Measurements from ENCODE around the gene TRAF6.
"Not testable (repeated sequence)": the region's sequence is repeated elsewhere in the genome, so short reads cannot be mapped to it uniquely, and the experiment has no call there.

The TRAF6 gene, protein sequence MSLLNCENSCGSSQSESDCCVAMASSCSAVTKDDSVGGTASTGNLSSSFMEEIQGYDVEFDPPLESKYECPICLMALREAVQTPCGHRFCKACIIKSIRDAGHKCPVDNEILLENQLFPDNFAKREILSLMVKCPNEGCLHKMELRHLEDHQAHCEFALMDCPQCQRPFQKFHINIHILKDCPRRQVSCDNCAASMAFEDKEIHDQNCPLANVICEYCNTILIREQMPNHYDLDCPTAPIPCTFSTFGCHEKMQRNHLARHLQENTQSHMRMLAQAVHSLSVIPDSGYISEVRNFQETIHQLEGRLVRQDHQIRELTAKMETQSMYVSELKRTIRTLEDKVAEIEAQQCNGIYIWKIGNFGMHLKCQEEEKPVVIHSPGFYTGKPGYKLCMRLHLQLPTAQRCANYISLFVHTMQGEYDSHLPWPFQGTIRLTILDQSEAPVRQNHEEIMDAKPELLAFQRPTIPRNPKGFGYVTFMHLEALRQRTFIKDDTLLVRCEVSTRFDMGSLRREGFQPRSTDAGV

DNA sequence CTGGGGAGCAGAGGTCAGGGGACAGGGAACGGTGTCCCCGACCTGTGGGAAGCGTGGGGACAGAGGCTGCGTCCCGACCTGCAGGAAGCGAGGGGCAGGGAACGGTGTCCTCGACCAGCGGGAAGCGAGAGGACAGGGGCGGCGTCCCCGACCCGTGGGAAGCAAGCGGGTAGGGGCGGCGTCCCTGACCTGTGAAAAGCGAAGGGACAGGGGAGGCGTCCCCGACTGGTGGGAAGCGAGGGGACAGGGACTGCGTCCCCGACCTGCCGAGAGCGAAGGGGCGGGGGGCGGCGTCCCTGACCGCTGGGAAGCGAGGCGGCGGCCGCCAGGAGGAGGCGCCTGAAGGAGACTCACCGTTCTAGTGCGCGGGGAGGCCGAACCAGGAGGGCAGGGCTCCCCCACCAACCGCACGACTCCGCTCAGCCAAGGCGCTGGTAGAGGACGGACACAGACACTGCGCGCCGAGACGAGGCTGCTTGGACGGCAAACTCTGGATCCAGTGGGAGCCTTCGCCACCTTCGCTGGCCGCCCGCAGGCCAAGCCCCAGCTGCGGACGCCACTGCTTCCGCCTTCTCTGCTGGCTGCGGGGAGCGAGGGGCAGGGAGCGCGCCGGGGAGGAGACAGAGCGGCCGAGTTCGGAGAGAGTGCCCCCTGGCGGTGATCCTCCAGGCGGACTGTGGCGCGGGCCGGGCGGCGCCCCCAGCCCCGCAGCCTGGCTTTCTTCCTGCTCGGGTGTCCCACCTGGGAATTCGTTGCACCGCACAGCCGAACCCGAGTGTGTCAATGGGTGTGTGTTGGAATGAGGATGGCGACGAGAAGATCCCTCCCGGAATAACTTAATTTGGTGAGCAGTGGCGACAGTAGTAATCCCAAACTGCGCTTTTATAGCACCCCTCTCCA, at the start of gene TRAF6:
Gene TRAF6, minus strand, starts transcription at position 579 of the 900 bp plus-strand sequence. CDS start 8,757 bp downstream, outside the sequence.
- peak; percentile 84 to 93 for DNase-seq (ENCODE audit: low read depth in 1 of 2, low spot score in 1 of 2)

DNA sequence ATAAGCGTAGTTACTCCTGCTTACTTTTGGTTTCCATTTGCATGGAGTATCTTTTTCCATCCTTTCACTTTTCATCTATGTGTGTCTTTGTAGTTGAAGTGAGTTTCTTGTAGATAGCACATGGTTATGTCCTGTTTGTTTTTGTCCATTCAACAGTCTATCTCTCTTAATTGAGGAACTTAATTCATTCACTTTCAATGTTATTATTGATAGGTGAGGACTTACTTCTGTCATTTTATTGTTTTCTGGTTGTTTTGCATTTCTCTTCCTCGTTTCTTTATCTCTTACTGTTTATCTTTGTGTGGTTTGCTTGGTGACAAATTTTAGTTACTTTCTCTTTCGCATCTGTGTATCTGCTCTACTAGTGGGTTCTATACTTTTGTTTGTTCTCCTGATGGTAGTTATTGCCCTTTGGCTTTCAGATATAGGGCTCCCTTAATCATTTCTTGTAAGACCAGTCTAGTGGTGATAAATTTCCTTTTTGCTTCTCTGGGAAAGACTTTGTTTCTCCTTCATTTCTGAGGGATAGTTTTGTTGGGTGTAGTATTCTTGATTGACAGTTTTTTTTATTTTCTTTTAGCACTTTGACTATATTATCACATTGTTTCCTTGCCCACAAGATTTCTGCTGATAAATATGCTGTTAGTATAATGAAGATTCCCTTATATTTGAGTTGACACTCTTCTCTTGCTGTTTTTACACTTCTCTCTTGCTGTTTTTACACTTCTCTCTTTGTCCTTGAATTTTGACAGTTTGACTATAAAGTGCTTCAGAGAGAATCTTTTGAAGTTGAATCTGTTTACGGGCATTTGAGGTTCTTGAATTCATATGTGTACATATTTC, 48.7 kb upstream of the TRAF6 start:
- DNase-seq (ENCODE audit: low read depth in 1 of 2, low spot score in 1 of 2): no peak

DNA sequence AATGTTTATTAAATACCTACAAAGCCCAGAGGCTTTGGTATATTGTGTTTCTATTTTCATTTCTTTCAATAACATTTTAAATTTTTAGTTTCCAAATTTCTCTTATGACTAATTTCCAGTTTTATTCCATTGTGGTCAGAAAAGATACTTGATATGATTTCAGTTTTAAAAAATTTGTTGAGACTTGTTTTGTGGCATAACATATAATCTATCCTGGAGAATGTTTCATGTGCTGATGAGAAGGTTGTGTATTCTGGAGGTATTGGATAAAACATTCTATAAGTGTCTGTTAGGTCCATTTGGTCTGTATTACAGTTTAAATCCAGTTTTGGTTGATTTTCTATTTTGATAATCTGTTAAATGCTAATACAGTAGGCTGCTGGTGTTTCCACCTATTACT, 47.9 kb upstream of the TRAF6 start:
- DNase-seq (ENCODE audit: low read depth in 1 of 2, low spot score in 1 of 2): no peak

DNA sequence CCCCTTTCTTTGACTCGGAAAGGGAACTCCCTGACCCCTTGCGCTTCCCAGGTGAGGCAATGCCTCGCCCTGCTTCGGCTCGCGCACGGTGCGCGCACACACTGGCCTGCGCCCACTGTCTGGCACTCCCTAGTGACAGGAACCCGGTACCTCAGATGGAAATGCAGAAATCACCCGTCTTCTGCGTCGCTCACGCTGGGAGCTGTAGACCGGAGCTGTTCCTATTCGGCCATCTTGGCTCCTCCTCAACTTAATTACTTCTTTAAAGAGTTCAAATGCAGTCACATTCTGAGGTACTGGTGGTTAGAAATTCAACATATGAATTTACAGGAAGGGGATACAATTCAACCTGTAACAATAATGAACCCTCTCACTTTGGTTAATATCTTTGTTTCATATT, 47.3 kb upstream of the TRAF6 start:
- not testable (repeated sequence) for DNase-seq (ENCODE audit: low read depth in 1 of 2, low spot score in 1 of 2)

DNA sequence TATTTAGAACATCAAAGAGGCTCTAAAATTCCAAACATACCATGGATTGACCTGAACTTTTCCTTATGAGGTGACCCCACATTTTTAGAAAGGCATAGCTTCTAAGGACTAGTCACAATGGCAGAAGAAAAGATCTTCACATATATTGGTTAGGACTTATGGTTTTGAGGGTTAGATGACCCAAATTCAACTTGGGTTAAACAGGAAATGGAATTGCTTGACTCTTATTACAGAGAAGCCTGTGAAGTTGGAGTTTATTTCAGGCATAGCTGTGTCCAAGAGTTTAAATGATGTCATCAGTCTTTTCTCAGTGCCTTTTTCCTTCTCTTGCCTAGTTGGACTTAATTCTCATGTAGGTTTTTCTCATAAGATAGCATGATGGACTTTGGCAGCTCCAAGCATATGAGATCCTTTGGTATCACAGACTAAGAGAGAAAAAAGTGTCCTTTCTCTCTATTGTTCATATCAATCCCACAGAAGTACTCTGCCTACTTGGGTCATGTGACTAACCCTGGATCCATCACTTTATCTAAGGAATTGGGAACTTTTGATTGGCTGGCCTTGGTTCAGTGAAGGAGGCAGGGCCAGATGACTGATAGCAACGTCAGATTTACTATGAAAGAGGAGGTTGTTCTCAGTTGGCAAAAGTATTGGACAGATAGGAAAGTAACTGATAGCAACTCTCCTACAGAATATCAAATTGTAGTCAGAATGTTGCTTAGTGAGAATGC, 40.5 kb upstream of the TRAF6 start:
- DNase-seq (ENCODE audit: low read depth in 1 of 2, low spot score in 1 of 2): no peak

DNA sequence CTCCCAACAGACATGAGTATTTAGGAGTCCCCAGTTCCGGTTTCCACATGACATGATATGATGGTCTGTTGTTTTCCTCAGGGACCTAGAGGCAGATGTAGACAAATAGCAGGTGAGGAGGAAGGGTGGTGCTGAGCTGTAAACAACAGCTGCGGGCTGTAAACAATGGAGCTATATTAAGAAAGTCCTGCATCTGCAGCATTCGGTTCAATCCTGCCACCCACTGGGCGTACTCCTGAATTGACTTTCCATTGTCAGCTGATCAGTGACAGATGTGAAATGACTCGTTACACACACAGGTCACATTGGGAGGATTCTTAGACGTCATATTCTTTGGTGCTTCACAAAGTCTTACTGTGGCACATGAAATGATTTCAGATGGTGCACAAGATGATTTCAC, 30.9 kb upstream of the TRAF6 start:
- no peak for DNase-seq (ENCODE audit: low read depth in 1 of 2, low spot score in 1 of 2)

DNA sequence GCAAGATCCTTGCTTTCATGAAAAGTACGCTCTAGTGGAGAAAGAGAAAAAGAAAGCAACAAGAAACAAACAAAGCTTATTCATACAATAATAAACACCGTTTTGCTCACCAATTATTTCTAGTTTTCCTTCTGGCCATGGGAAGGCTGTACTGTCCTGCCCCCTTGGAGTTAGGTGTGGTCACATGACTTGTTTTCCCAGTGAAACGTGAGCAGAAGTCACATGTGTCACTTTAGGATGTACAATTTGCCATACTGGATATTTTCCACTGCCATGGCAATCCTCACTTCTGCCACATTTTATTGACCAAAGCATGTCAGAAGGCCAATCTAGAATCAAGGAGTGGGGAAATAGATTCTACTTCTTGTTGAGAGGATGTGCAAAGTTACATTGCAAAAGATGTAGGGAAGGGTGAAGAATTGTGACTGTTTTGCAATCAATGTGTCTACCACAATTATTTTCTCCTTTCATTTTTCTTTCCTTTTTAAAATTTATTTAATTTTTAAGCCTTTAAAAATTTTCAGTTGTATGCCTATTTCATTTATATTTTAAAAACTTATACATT, 24.3 kb upstream of the TRAF6 start:
- no peak for DNase-seq (ENCODE audit: low read depth in 1 of 2, low spot score in 1 of 2)

DNA sequence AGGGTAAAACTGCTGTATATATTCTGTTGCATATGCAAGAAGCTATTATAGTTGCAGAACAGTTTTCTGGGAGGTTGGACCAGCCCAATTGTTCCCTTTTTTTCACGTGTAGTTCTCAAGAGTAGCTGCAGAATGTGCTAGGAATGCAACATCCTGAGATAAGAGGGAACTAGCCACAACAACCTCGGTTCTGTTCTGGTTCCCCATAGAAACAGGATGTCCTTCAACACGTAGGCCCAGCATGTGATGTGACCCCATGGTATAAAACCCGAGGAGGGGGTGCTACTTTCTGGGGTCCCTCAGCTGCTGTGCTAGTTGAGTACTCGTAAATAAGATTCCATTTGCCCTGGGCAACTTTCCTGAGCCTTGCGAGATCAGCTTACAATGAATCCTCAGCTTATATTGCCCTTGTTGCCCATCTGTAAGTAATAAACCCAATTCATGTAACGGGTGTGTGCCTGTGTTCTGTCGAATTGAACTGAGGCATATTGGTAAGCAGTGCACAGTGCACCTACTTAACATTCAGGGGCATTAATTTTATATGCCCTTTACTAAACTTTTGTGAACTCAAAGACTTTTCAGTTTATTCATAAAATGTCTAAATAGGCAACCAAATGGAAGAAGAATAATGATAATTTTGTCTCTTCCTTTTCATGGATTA, 23.0 kb upstream of the TRAF6 start:
- DNase-seq (ENCODE audit: low read depth in 1 of 2, low spot score in 1 of 2): no peak

DNA sequence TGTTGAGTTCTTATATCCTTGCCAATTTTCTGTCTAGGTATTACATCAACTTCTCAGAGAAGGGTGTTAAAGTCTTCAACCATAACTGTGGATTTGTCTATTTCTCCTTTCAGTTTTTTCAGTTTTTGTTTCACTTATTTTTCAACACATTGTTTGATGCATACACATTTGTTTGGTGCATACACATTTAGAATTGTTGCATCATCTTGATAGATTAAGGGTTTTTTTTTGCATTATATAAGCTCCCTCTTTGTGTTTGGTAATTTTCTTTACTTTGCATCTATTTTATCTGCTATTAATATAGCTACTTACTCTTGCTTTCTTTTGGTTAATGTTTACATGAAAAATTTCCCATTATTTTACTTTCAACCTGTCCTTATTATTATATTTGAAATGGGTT, 20.8 kb upstream of the TRAF6 start:
- no peak for DNase-seq (ENCODE audit: low read depth in 1 of 2, low spot score in 1 of 2)

DNA sequence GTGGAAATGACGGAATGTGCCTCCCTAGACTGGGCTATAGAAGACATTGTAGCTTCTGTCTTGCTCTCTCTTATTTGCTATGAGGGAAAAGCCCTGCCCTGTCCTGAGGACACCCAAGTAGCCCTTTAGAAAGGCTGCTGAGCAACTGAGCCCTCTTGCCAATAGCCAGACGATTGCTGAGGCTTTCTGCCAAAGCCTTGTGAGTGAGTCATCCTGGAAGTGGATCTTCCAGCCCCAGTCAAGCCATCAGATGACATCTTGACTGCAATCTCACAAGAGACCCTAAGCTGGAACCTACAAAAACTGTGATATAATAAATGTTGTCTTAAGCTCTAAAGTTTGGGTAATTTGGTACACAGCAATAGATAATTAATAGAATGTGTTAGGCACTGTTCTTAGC, 3.9 kb upstream of the TRAF6 start:
- DNase-seq (ENCODE audit: low read depth in 1 of 2, low spot score in 1 of 2): no peak

DNA sequence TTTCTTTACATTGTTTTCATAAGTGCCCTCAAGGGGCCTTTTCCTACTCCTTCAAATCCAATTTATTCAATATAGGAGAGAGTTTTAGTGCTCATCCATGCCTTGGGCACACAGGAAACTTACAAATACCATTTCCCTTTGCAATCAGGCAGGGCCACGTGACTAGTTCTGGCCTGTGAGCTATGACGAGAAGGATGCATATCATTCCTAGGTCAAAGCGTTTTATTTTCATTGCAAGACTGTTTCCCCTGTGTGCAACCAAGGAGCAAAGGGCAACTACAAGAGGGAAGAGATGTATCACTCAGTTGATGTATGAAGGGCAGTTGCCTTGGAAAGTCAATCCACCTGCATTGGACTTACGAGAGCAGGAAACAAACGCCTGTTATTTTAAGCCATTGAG, 1.9 kb upstream of the TRAF6 start:
- no peak for DNase-seq (ENCODE audit: low read depth in 1 of 2, low spot score in 1 of 2)

DNA sequence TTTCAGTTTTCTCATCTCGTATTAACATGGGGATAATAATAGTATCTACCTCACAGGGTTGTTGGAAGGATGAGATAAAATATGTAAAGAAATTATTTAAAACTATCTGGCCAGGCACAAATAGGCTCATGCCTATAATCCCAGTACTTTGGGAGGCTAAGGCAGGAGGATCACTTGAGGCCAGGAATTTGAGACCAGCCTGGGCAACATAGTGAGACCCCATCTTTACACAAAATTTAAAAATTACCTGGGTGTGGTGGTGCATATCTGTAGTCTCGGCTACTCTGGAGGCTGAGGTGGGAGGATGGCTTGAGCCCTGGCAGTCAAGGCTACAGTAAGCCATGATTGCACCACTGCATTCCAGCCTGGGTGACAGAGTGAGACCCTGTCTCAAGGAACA, 990 bp upstream of the TRAF6 start:
- not testable (repeated sequence) for DNase-seq (ENCODE audit: low read depth in 1 of 2, low spot score in 1 of 2)

DNA sequence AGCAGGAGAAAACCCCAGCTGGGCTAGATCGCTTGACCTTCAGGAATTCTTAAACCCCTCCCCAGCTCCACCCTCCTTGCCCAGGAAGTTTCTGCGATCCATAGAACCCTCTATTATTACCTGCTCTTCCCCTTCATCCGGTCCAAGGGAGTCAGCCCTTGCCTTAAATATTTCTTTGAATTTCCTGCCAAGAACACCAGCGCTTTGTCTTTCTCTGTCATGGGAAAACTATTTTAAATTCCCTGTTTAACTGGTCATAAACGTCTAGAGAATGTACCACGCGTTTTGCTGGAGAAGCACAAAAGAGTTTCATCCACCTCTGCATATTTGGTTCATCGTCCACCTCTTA, 496 bp upstream of the TRAF6 start:
- no peak for DNase-seq (ENCODE audit: low read depth in 1 of 2, low spot score in 1 of 2)

DNA sequence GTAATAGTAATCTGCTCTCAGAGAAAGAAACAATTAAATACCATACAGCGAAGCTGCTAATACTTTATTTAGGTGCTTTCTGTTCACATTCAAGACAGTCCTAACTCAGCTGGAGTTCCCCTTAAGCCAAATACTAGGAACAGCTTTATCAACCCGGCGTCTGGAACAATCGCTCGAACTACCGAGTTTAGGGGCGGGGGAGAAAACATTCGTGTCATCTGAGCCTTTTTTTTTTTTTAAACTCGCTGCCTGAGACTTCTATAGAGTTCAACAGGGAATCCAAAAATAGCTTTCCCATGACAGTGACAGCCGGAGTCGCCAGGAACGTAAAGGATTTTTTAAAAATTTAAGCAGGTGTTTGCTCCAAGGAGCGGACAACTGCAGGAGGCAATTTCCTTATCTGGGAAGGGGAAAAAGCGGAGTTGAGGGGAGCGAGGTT, 852 bp downstream of the TRAF6 start:
- DNase-seq (ENCODE audit: low read depth in 1 of 2, low spot score in 1 of 2): no peak

DNA sequence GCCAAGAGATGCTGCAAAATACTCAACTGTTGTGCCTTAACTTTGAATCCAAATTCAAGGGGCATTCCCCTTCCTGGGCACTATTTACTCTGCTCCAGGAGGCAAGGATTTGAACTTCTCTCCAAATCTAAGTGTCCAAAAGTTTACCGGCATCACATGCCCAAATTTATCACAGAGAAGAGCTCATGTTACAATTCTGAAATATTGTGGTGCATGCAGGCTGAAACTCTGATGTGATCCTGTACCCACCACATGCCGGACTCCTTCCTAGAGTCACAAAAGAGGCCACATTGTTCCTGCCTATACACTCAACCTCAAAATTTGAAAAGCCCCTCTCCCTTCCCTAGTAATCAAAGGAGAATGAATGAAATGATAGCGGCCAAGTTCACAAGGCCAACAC, 1.3 kb downstream of the TRAF6 start:
- DNase-seq (ENCODE audit: low read depth in 1 of 2, low spot score in 1 of 2): no peak

DNA sequence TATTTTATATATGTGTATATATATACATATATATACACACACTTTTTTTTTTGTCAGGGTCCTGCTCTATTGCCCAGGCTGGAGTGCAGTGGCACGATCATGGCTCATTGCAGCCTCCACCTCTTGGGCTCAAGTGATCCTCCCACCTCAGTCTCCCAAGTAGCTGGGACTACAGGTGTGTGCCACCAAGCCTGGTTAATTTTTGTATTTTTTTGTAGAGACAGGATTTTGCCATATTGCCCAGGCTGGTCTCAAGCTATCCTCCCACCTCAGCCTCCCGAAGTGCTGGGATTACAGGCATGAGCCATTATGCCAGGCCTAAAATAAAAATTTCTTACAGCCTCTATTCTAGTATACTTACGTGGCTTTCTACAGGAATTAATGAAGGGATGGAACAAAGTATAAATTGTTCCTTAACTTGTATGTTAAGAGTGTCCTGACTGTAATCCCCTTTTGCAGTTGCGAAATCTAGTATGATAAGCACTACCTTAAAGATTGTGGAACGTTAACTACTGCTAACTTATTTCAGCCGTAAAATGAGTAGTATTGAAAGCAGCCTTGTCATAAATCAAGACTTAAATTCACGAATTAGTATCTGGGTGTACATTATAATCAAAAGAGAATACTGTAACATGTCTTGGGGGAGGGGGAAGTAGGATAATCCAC, 2.1 kb downstream of the TRAF6 start:
- DNase-seq (ENCODE audit: low read depth in 1 of 2, low spot score in 1 of 2): no peak

DNA sequence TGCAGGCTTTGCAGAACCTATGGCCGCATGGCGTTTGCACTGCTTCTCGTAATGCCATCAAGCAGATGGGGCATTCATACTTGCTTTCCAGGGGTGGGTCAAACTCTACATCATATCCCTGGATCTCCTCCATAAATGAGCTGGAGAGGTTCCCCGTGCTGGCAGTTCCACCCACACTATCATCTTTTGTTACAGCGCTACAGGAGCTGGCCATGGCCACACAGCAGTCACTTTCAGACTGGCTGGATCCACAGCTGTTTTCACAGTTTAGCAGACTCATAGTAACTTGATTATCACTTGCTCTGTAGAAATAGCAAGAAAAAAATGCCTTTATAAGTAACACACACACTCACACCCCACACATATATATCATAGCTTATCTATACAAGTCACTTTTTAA, 8.8 kb downstream of the TRAF6 start:
- DNase-seq (ENCODE audit: low read depth in 1 of 2, low spot score in 1 of 2): no peak

DNA sequence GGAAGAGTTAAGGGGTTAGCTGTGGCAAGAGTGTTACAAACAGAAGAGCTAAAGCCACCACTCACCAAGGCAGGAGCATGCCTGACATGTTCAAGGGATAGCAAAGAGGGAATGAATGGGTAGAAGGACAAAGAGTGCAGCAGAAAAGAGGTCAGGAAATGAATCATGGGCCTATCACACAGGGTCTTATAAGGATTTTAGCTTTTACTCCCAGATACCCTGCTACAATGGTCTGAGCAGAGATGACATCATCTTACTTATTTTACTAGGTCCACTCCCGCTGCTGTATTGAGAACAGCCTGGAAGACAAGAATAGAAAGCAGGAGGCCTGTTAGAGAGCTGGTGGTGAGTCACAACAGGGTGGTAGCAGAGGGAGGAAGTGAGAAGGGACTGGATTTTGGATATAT, 9.8 kb downstream of the TRAF6 start:
- no peak for DNase-seq (ENCODE audit: low read depth in 1 of 2, low spot score in 1 of 2)

DNA sequence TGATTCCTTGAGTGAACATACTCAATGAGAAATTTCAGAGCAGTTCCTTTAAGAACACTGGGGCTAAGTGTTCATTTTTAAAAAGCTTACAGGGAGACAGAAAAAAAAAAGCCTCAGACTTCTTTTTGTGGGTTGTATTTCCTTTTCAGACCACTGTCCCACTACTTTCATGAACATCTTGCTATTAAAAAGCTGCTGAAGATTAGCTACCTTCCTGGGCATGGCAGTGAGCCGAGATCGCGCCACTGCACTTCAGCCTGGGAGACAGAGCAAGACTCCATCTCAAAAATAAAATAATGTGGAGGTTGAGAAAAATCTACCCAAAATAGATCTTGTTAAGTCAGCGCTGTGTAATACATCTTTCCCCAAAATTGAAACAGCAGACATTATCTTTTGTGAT, 10.8 kb downstream of the TRAF6 start:
- no peak for DNase-seq (ENCODE audit: low read depth in 1 of 2, low spot score in 1 of 2)
